C4-2B (cell line): ENCODE data around the gene ABCE1.

ENCODE experiments used
- ZFX ChIP-seq: fragments of 450-650 bp; IDR thresholded peaks from 2 replicates; pipeline ENCODE4 v1.6.1; 2017
- TF ChIP-seq, protein P1 (sequence below): fragments of 450-650 bp; conservative IDR thresholded peaks from 2 replicates; pipeline ENCODE4 v1.5.1; 2017; ENCODE audit warnings: mild to moderate bottlenecking

DNA sequence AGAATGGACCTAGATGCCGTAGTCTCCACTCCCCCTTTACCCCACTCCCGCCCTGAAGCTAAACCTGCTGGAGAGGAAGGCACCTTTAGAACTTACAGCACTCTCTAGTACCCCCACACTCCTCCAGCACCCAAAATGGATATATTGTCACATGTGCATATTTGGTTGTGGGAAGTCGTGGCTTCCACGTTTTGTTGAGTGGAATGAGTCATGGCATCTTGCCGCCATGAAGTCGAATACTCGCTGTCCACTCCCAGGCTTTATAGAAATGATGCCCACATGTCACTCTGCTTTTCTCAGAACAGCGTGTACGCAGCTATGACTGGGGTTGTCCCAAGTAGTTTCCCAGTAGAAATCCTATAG lies 545 bp downstream of the ABCE1 start:
- TF ChIP-seq, protein P1, sequence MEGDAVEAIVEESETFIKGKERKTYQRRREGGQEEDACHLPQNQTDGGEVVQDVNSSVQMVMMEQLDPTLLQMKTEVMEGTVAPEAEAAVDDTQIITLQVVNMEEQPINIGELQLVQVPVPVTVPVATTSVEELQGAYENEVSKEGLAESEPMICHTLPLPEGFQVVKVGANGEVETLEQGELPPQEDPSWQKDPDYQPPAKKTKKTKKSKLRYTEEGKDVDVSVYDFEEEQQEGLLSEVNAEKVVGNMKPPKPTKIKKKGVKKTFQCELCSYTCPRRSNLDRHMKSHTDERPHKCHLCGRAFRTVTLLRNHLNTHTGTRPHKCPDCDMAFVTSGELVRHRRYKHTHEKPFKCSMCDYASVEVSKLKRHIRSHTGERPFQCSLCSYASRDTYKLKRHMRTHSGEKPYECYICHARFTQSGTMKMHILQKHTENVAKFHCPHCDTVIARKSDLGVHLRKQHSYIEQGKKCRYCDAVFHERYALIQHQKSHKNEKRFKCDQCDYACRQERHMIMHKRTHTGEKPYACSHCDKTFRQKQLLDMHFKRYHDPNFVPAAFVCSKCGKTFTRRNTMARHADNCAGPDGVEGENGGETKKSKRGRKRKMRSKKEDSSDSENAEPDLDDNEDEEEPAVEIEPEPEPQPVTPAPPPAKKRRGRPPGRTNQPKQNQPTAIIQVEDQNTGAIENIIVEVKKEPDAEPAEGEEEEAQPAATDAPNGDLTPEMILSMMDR = no peak
- no peak for TF ChIP-seq ZFX
